Left cardiac atrium (tissue), 4 donors: Measurements from ENCODE around the gene SYNGR2. TPM values are rescaled to one million over a fixed set of nuclear protein-coding genes. Genes with fewer than 3 reads are reported as not detected.
"Not testable (repeated sequence)": the region's sequence is repeated elsewhere in the genome, so short reads cannot be mapped to it uniquely, and the experiment has no call there.

Source experiments
- ATAC-seq, 2 donors: fragments of 200-7000 bp; cut with Tn5 transposase; one replicate each; pipeline ENCODE4 v1.9.1; 2020; ENCODE audit warnings: mild to moderate bottlenecking in 2 of 2, moderate library complexity in 2 of 2
- DNase-seq: peaks from one replicate; pipeline ENCODE4 v3.0.0-alpha.2; 2020
- intact Hi-C, 2 donors: fragments of 100-400 bp; cut with DNase I; formaldehyde crosslinking; loops; one replicate each; pipeline versions ENCODE4 v1.14.1 to v1.15.1; 2022 to 2023
- total RNA-seq, 2 donors: library from RNA; stranded (reverse); fragmentation: NEBNext Ultra II Directional; extraction: Animal tissue kit (Norgen Biotek cat#: 25700); gene quantifications; one replicate each; pipeline ENCODE4 v1.2.1, GENCODE V29; 2021
- donor health status: DM: no; HTN: yes; CAD: no.
- donor health status: DM: no; HTN: yes; CAD: no; lungs with severe emphysema.
- donor health status: DM: yes; HTN: yes; CAD: no.
- donor health status: Dilated cardiomyopathy.

SYNGR2 gene
- total RNA-seq, 2 donors from 2014 or later = 73.4 to 84.5 TPM

- intact Hi-C loops, DNase-seq, ATAC-seq: not testable (repeated sequence)
Observed at GRCh38 chr17:78139861-78140168, 28.6 kb upstream of the SYNGR2 start.

DNA sequence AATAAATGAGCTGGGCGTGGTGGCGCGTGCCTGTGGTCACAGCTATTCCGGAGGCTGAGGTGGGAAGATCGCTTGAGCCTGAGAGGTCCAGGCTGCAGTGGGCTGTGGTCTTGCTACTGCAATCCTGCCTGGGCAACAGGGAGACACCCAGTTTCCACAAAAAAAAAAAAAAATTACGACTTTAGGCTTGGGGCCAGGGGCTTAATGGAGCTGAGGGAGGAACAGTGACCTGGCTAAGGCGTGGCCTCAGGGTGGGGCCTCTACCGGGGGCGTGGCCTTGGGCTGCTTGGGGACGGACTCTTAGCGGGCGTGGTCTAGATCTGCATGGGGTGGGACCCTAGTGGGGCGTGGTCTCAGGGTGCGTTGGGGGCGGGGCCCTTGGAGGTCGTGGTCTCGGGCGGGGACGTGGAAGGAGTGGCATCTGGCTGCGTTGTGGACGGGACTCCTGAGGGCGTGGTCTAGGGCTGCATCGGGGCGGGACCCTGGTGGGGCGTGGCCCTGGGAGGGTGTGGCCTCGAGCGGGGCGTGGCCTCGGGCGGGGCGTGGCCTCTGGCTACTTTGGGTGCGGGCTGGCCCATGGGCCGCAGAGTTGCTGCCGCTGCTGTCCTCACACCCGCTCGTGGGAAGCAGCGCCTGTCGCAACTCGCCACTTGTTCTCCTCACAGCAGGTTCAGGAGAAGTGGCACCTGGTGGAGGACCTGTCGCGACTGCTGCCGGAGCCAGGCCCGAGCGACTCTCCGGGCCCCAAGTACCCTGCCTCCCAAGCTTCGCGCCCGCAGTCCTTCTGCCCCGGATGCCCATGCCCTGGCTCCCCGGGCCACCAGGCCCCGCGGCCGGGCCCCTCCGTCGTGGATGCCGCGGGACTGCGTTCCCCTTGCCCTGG, 28.0 kb upstream of the SYNGR2 start:
- ATAC-seq (peak; percentile 83 to 89), DNase-seq (peak; percentile 95)
- intact Hi-C loops = no loop called here

DNA sequence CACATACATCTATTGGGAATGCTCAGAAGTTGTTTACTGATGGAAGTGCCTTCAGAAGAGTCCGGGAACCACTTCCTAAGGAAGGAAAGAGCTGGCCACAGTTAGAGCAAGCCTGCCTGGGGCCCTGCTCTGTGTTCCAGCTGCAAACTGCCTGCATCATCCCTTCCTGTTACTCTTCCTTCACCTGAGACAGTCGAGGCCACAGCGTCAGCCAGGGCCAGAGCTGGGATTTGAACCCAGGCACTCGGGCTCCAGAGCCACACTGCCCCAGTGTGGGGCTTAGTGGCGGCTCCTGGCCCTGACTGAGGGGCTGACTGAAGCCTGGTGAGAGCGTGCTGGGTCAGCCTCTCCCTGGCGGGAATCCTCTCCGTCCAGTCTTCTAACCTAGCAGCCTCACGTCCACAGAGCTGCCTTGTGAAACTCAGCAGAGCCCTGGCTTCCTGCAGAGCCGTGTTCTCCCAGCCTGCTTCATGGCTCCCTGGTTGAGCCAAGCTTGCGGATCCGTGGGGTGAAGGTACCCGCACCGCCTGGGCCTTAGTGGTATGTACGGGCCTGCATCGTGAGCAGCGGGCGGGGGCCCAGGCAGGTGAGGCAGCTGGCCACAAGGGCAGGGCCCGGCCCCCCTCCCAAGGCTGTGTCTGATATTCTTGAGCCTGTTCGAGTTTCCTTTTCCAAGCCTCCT, 26.8 kb upstream of the SYNGR2 start:
- intact Hi-C loops = no loop called here
- ATAC-seq (no peak), DNase-seq (peak; percentile 26)

DNA sequence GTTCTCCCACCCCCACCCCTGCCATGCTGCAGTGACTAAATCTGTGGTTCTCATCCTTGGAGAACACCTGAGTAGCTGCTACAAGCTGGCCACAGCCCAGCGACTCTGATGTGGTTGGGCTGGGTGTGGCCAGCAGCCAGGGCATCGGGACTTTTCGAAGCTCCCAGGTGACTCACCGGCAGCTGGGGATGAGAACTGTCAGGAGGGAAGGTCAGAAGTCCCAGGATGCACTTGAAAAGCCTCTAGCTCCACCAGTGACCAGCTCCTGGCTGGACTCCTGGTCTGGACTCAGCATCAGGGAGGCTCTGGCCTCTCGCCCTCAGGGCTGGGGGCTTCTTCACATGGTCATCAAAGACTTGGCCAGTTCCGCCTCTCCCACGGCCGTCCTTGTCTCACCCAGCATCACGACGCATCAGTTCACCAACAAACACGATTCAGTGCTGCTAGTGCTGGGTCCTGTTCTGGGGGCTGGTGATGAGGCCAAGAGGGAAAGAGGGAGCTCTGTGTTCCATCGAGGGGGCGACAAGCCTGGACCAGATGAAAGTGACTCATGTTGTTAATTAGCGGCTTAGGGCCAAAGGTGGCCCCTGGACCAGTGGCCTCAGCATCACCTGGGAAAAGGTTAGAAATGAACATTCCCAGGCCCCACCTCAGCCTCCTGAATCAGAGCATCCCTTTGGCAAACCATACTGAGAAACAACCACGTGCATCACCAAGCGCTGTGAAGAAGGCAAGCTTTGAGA, 26.1 kb upstream of the SYNGR2 start:
- intact Hi-C loops = no loop called here

DNA sequence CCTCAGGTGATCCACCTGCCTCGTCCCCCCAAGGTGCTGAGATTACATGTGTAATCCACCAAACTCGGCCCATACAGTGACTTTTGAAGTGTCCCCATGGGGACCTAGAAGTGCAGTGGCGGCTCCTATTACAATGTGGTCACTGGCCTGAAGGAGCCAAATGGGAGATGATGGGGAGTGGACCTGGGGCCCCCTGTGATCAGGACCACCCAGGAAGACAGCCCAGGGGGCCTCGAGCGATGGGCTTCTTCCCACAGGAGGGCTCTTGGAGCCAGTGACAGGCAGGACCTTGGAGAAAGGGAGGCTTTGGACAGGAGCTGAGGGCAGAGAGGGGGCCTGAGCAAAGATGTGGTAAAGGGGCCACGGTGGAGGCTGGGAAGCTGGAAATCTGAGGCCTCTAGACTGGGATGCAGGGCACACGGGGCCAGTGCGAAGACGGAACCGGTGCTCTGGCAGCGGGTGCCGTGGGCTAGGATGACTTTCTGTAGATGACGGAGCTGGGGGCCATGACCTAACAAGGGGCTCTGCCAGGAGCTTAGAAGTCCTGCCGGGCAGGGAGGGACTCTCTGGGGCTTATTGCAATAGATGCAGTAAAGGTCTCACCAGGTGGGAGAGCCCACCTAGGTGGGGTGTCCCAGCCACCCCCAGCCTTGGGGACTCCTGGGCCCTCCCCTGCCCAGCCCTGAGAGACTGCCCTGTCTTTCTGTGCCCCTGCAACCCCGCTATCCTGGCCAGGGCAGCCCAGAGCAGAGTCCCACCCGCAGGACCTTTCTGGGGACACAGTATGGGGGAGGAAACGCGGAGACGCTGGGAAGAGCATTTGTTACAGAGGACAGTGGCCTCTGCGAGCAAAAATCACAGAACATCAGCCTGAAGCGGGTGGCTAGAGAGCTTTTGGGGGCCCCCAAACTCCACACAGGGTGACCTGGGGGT, 24.9 kb upstream of the SYNGR2 start:
- ATAC-seq (no peak), DNase-seq (no peak)
- intact Hi-C loops = no loop called here

More for the DNA sequence above, 26.1 kb upstream of the SYNGR2 start:
- ATAC-seq = no peak
- peak; percentile 19 for DNase-seq

DNA sequence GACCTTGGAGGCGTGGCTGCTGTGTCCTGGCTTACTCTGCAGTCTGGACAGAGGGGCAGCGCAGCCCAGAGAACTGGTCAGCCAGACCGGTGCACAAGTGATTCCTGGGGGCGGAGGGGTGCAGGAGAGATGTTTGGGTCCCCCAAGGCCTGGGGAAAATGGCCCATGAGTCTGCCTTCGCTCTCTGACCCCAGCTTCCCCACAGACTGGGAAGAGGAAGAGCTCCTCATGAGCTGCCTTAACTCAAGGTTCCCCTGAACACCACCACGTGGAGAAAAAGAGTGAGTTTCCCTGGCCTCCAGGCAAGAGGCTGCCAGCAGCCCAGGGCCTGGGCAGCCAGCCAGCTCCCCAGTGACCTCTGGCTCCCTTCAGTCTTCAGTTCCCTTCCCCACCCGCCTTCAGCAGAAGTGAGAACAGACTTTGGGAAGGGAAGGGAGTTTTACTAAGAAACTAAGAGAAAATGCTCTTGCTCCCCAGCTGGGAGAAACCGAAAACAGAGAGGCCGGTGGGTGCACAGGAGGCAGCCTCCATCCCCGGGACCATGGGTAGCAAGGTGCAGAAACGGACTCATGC, 24.1 kb upstream of the SYNGR2 start:
- DNase-seq (peak; percentile 88), ATAC-seq (peak; percentile 63 to 74)
- intact Hi-C loops = no loop called here

DNA sequence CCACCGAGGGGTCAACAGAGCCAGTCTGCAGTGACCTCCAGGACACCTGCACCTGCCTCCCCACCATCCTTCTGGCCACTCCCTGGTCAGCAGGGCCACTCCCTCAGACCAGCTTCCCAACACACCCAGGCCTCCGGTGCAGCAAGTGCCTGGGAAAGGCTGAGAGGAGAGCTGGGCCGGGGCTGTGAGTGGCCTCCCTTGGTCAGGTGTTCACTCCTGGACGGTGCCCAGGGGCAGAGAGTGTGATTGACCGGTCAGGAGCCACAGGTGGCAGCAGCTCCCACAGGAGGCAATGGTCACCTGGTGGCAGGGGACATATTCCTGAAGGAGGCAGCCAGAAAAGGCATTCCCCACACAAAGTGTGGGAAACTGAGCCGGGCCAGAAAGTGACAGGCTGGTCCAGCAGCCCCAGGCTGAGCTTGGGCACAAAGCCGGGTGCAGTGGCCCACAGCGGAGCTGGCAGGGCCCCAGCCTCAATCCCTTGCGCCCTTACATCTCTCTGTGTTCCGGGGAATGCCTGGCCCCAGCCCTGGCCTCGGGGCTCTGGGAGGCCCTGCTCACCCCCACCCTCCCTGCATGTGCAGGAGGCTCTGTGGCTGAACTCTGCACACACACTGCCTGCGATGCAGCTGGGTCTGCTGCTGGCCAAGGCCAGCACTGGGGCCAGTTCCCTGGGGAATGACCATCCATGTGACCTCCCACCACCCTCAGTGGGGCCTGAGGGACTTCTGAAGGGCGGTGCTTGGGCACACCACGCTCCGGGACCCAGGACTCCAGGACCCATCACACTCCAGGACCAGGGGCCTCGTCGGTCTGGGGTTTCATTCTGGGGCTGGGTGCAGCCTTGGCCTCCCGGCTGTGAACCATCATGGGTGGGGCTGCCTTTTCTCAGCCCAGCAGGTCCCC, 23.4 kb upstream of the SYNGR2 start:
- intact Hi-C loops = no loop called here
- ATAC-seq = peak; percentile 4 to 69

GRCh38 chr17:78146471-78146869, 21.9 kb upstream of the SYNGR2 start:
- DNase-seq = no peak
- intact Hi-C loops = no loop called here
- no peak for ATAC-seq

More for the DNA sequence above, 23.4 kb upstream of the SYNGR2 start:
- DNase-seq = peak; percentile 16

DNA sequence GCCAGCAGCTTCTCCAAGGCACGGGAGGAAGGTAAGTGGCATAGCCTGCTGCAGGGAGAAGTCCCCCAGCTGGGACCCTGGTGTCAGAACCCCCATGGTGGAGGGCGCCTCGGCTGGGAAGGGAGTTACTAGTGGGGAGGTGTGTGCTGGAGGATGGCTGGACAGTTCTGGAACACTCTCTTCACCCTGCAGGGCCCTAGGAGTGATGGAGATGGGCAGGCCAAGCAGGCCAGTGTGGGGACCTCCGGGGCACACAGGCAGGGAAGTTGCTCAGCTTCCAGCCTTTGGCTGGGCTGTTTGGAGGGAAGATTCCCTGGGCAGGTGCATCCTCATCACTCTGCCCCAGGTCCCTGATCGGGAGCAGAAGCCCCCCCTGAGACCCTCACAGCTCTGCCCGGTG, 21.5 kb upstream of the SYNGR2 start:
- DNase-seq (no peak), ATAC-seq (no peak)
- intact Hi-C loops = no loop called here

DNA sequence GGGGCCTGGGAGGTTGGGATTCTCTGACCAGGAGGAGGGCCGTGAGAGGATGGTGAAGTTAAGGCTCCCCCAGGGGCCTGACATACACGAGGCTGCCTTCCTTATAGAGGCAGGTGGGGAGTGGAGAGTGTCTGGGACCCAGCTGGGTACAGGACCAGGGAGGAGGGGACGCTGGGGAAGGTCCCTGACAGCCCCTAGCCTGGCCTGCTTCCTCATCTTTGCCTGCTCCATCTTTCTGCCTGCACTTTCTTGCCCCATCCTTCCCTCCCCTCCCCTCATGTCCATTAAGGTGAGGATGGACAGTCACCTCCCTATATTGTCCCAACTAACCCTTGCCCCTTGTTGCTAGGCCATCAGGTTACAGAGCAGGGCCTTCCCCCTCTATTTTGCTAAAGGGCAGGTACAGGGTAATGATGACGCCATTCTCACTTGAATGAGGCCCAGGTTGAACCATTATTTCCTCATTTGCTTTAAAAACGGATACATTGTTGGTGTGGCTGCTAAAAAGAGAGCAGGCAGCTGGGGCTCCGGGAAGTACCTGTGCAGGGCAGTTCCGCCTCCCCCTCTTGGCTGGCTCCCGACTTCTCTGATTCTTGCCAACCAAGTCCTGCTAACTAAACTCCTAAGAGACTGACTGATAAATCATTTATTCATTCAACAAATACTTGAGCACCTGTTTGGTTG, 20.9 kb upstream of the SYNGR2 start:
- ATAC-seq = no peak
- intact Hi-C loops = no loop called here

GRCh38 chr17:78148286-78149016, 19.9 kb upstream of the SYNGR2 start:
- ATAC-seq (no peak), DNase-seq (no peak)
- intact Hi-C loops = no loop called here

More for the DNA sequence above, 20.9 kb upstream of the SYNGR2 start:
- DNase-seq = no peak

- ATAC-seq = peak in 1 of 2 donors; percentile 34
- no peak for DNase-seq
- intact Hi-C loops = no loop called here
Observed at GRCh38 chr17:78151514-78152008, 16.8 kb upstream of the SYNGR2 start.

- intact Hi-C loops = no loop called here
- ATAC-seq (peak in 1 of 2 donors; percentile 53), DNase-seq (no peak)
Observed at GRCh38 chr17:78154903-78155811, 13.2 kb upstream of the SYNGR2 start.

DNA sequence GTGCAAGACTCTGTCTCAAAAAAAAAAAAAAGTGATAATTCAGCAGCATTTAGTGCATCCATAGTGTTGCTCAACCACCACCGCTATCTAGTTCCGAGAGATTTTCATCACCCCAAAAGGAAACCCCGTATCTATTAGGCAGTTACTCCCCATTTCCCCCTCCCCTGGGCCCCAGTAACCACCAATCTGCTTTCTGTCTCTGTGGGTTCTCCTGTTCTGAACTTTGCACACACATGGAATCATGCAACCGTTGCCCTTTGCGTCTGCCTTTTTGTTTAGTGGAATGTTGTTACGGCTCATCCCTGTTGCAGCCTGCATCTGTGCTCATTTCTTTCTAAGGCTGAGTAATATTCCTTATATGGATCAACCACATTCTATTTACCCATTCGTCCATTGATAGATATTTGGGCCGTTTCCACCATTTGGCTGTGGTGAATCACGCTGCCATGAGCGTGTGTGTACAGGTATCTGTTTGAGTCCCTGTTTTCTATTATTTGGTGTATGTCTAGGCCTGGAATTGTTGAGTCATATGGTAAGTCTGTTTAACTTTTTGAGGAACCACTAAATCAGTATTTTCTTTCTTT, 8.7 kb upstream of the SYNGR2 start:
- no peak for ATAC-seq
- intact Hi-C loops = no loop called here
- no peak for DNase-seq
